Choroid plexus epithelial cell (primary cell): Measurements from ENCODE around the gene TIGD3.
A peak's percentile ranks its signal among the peaks of the same experiment; 100 is the strongest.
"Not testable (repeated sequence)": the region's sequence is repeated elsewhere in the genome, so short reads cannot be mapped to it uniquely, and the experiment has no call there.

Experiments
- DNase-seq: peaks from one replicate; pipeline ENCODE4 v3.0.0-alpha.2; 2010; ENCODE audit warnings: low read depth
- H3K4me3 ChIP-seq: 2 replicates; pipeline ENCODE4 v1.5.1; 2011; ENCODE audit warnings: low read depth, mild to moderate bottlenecking, control low read depth, low read length, moderate library complexity
- CTCF ChIP-seq: conservative IDR thresholded peaks from 2 replicates; pipeline ENCODE4 v1.5.1; 2011; ENCODE audit warnings: low read depth, mild to moderate bottlenecking, control low read depth, inconsistent platforms, low read length, moderate library complexity

Gene TIGD3

GRCh38 chr11:65325435-65325834 is 29.1 kb upstream of the TIGD3 start:
- TF ChIP-seq CTCF = no peak
- no peak for DNase-seq
- no peak overlapping the region for H3K4me3 ChIP-seq

GRCh38 chr11:65327021-65327420 is 27.5 kb upstream of the TIGD3 start:
- no peak for DNase-seq
- no peak for TF ChIP-seq CTCF

DNA sequence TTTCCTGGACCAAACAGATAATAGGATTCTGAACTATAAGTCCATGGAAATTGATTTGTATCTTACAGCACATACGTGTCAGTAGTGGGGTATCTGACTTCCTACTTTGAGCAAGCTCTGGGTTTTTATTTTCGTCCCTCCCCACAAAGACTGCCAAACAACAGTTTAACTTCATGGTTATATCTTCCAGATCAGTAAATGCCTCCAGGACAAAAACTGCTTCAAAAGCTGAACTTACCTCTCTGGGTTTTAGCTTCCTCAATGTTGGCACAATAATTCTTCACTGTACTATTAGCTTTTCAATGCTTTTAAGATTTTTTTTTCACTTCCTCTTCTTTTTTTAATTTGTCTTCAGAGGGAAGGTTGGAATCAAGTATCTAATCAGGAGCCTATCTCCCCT is 25.1 kb upstream of the TIGD3 start:
- H3K4me3 ChIP-seq = no peak overlapping the region
- no peak for DNase-seq
- TF ChIP-seq CTCF = no peak

More at GRCh38 chr11:65327021-65327420, 27.5 kb upstream of the TIGD3 start:
- H3K4me3 ChIP-seq = no peak overlapping the region

DNA sequence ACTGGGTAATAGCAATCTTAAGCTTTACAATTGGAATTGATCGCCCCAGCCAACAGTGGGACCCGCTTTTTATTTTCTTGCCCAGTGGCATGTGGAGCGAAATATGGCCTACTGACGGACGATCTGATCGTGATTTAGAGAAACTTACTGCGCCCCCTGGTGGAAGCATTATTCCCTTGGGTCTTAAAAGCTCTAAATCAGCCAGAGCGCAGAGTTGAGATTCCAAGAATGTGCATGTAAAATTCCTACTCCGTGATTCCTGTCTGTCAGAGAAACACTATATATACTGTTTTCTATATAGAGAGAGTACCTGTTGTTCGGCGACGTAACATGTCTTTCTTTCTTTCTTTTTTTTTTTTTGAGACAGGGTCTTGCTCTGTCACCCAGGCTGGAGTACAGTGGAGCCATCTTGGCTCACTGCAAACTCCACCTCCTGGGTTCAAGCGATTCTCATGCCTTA is 24.6 kb upstream of the TIGD3 start:
- DNase-seq = peak; percentile 97
- peak; percentile 81 for TF ChIP-seq CTCF
- H3K4me3 ChIP-seq = no peak overlapping the region

GRCh38 chr11:65330544-65330943 is 24.0 kb upstream of the TIGD3 start:
- TF ChIP-seq CTCF = no peak
- H3K4me3 ChIP-seq = no peak overlapping the region
- DNase-seq = no peak

DNA sequence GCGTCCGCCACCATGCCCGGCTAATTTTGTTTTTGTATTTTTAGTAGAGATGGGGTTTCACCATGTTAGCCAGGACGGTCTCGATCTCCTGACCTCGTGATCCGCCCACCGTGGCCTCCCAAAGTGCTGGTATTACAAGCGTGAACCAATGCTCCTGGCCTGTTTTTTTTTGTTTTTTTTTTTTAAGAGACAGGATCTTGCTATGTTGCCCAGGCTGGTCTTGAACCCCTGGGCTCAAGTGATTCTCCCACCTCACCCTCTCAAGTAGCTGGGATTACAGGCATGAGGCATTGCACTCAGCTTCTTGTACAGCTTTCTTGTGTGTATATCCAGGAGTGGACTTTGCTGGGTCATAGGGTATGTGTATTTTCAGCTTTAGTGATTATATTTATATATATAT is 22.0 kb upstream of the TIGD3 start:
- not testable (repeated sequence) for DNase-seq, H3K4me3 ChIP-seq

DNA sequence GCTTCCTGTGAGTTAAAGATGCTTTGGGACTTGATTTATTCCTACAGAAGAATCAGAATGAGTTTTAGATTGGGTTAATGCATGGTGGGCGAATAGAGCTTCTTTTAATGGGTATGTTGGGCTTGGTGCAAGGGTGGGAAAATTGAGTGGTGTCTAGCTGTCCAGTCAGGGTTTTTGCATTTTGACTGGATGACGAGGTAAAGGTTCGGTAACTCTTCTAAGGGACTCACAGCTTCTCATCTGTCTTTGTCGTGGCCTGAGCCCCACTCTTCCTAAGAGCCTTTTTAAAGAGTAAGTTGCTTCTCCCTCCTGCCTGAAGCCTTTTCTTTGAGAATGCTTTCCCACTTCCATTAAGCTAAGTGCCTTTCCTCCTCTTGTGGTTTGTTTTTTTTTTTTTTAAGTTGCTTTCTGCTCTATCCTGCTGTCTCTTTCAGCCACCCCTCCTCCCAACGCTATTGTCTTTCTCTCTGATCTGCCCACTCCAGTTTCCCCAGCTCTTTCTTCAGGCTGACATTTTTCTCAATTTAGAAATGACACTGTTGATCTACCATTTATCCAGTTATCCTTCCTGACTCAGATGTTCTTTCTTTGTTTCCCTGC is 19.8 kb upstream of the TIGD3 start:
- peak overlapping the region; percentile 95 for H3K4me3 ChIP-seq
- TF ChIP-seq CTCF = no peak
- DNase-seq = no peak

- H3K4me3 ChIP-seq = no peak overlapping the region
- no peak for TF ChIP-seq CTCF
- no peak for DNase-seq
Observed at GRCh38 chr11:65338676-65339075, 15.9 kb upstream of the TIGD3 start.
